ENCODE results near the gene BBS9.

The BBS9 gene

DNA sequence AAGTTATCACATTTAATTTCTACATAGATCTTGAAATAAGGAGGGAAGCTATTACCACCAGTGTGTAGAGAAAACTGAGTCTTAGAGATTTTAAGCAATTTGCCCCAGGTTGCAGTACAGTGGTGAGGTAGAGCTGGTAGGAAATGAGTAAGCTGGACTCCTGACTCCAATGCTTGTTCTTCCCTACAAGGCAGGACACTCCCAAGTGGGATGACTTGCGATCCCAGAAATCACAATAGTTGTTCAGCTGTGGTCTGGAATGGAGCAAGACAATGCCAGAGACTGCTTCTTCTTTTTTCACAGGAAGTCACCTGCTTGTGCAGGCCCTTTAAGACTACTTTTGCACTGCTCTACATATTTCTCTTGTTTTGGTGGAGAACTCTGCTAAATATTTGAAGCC, 448.8 kb downstream of the BBS9 start:
- Histone ChIP-seq H3K9me3 (ENCODE audit: severe bottlenecking) (no peaks in the 10 kb centered on the region), H3K27ac (no peak overlapping the region), H3K4me3 (ENCODE audit: low read depth, low read length) (no peak overlapping the region), H3K36me3 (no peaks in the 10 kb centered on the region), H3K27me3 (ENCODE audit: insufficient read depth, low read depth, severe bottlenecking) (no peaks in the 10 kb centered on the region)
- no peak for DNase-seq
- TF ChIP-seq CTCF (IDR thresholded peaks at IDR 0.05; ENCODE audit: low read depth, low read length) = no peak

GRCh38 chr7:33578881-33579672, 449.7 kb downstream of the BBS9 start:
- H3K27me3 ChIP-seq (ENCODE audit: insufficient read depth, low read depth, severe bottlenecking) = no peaks in the 10 kb centered on the region
- H3K36me3 ChIP-seq = no peaks in the 10 kb centered on the region
- no peak overlapping the region for H3K27ac ChIP-seq
- no peak for TF ChIP-seq CTCF (IDR thresholded peaks at IDR 0.05; ENCODE audit: low read depth, low read length)
- DNase-seq = no peak
- no peaks in the 10 kb centered on the region for H3K9me3 ChIP-seq (ENCODE audit: severe bottlenecking)
- no peak overlapping the region for H3K4me3 ChIP-seq (ENCODE audit: low read depth, low read length)

DNA sequence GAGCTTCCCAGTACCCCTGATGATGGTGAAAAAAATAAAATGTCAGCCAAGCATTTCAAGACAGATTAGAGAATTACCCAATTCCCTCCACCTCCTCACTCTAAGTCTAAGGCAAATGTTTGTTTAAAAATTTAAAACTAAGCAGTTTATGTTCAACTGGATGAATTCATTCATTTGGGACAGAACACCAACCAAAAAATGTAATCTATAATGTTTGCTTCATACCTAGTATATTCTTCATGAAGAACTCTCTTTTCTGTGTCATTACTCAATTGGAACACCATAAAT, 450.3 kb downstream of the BBS9 start:
- Histone ChIP-seq H3K27me3 (ENCODE audit: insufficient read depth, low read depth, severe bottlenecking) (no peaks in the 10 kb centered on the region), H3K27ac (no peak overlapping the region)

GRCh38 chr7:33581236-33581635, 451.9 kb downstream of the BBS9 start:
- no peaks in the 10 kb centered on the region for H3K9me3 ChIP-seq (ENCODE audit: severe bottlenecking)
- H3K27ac ChIP-seq = no peak overlapping the region
- H3K36me3 ChIP-seq = no peaks in the 10 kb centered on the region
- no peak overlapping the region for H3K4me3 ChIP-seq (ENCODE audit: low read depth, low read length)
- DNase-seq = no peak
- no peak for TF ChIP-seq CTCF (IDR thresholded peaks at IDR 0.05; ENCODE audit: low read depth, low read length)
- H3K27me3 ChIP-seq (ENCODE audit: insufficient read depth, low read depth, severe bottlenecking) = no peaks in the 10 kb centered on the region

More for the DNA sequence above, 450.3 kb downstream of the BBS9 start:
- Histone ChIP-seq H3K9me3 (ENCODE audit: severe bottlenecking) (no peaks in the 10 kb centered on the region), H3K36me3 (no peaks in the 10 kb centered on the region), H3K4me3 (ENCODE audit: low read depth, low read length) (no peak overlapping the region)
- no peak for TF ChIP-seq CTCF (IDR thresholded peaks at IDR 0.05; ENCODE audit: low read depth, low read length)
- no peak for DNase-seq

GRCh38 chr7:33582104-33582503, 452.7 kb downstream of the BBS9 start:
- no peak overlapping the region for H3K27ac ChIP-seq
- no peaks in the 10 kb centered on the region for H3K27me3 ChIP-seq (ENCODE audit: insufficient read depth, low read depth, severe bottlenecking)
- H3K36me3 ChIP-seq = no peaks in the 10 kb centered on the region
- no peak overlapping the region for H3K4me3 ChIP-seq (ENCODE audit: low read depth, low read length)
- TF ChIP-seq CTCF (IDR thresholded peaks at IDR 0.05; ENCODE audit: low read depth, low read length) = no peak
- H3K9me3 ChIP-seq (ENCODE audit: severe bottlenecking) = no peaks in the 10 kb centered on the region
- DNase-seq = no peak

DNA sequence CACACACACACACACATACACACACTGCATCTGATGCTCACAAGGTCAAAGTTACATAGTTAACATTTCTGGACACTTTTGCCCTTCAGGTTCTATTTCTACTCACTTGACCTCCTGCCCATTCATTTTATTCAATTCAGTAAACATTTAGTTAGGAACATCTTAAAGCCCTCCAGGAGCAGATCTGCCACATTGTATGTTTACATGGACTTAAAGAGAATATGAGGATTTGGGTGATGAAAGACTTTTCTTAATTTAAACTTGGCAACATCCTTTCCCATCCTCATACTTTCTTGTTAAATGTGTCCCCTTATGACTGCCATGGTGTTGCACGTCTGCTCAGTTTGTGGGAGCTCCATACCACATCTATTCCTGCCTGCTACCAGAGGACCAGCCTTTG, 453.2 kb downstream of the BBS9 start:
- TF ChIP-seq CTCF (IDR thresholded peaks at IDR 0.05; ENCODE audit: low read depth, low read length) = no peak
- H3K27me3 ChIP-seq (ENCODE audit: insufficient read depth, low read depth, severe bottlenecking) = no peaks in the 10 kb centered on the region
- no peak overlapping the region for H3K4me3 ChIP-seq (ENCODE audit: low read depth, low read length)
- no peak overlapping the region for H3K27ac ChIP-seq
- no peaks in the 10 kb centered on the region for H3K36me3 ChIP-seq
- H3K9me3 ChIP-seq (ENCODE audit: severe bottlenecking) = no peaks in the 10 kb centered on the region
- DNase-seq = no peak
